GM12878 (cell line): ENCODE results near the gene TMEM109. TPM values are rescaled to one million over a fixed set of nuclear protein-coding genes. Genes with fewer than 3 reads are reported as not detected.
A peak's percentile ranks its signal among the peaks of the same experiment; 100 is the strongest.

Experiments
- ATAC-seq: fragments of 200-7000 bp; cut with Tn5 transposase; 3 replicates; pipeline ENCODE4 v1.9.1; 2020; ENCODE audit warnings: mild to moderate bottlenecking, moderate library complexity
- BruUV-seq: library from RNA; stranded (reverse); fragments of 400-500 nt; replicated peaks from 2 replicates; lab custom pipeline; 2021; lab: Mats Ljungman, UMichigan
- CTCF ChIA-PET: fragments of 300-600 bp; sonication (Branson Sonifier 250); formaldehyde crosslinking; extraction: SDS; loops from one replicate; lab custom pipeline; 2021; ENCODE audit warnings: inconsistent platforms; lab: Yijun Ruan, JAX
- POLR2A ChIA-PET: fragments of 350-600 bp; formaldehyde crosslinking; extraction: SDS; loops from one replicate; lab custom pipeline; 2021; ENCODE audit warnings: inconsistent platforms; lab: Charles Lee
- RAD21 ChIA-PET: fragments of 300-600 bp; sonication (Branson Sonifier 250); formaldehyde crosslinking; loops from one replicate; lab custom pipeline; 2023; ENCODE audit warnings: antibody characterized with exemption; ENCODE audit not compliant: unreplicated experiment; lab: Charles Lee
- SMC1A ChIA-PET: fragments of 300-600 bp; sonication (Branson Sonifier 250); formaldehyde crosslinking; loops from one replicate; lab custom pipeline; 2023; ENCODE audit not compliant: unreplicated experiment, uncharacterized antibody; lab: Charles Lee
- DNase-seq: peaks from one replicate; pipeline ENCODE4 v3.0.0-alpha.2; 2011; ENCODE audit warnings: low read depth, low spot score
- FAIRE-seq: peaks from 3 replicates; lab custom pipeline; 2011; peaks lifted over from hg19 to GRCh38; lab: Jason Lieb, UNC
- H2AFZ ChIP-seq: 2 replicates; pipeline ENCODE4 v1.6.0; 2011; ENCODE audit warnings: low read depth, low read length, control low read depth; ENCODE audit not compliant: control insufficient read depth
- H3K27ac ChIP-seq: 2 replicates; pipeline ENCODE4 v1.5.1; 2011; ENCODE audit warnings: control low read depth; ENCODE audit not compliant: control insufficient read depth, insufficient read depth
- H3K27me3 ChIP-seq, 2 experiments: replicated peaks in 1 of 2; 2 replicates each; pipeline versions ENCODE4 v1.6.0 to v1.6.1; 2011; ENCODE audit warnings: low read length in 1 of 2; ENCODE audit not compliant: control insufficient read depth in 2 of 2, insufficient read depth in 2 of 2
- H3K36me3 ChIP-seq, 2 experiments: 2 replicates each; pipeline ENCODE4 v1.5.1; 2011; ENCODE audit warnings: low read length in 1 of 2; ENCODE audit not compliant: control insufficient read depth in 2 of 2, insufficient read depth in 2 of 2
- H3K4me1 ChIP-seq: 2 replicates; pipeline ENCODE4 v1.6.1; 2011; ENCODE audit warnings: mild to moderate bottlenecking, low read length, moderate library complexity, mixed read lengths; ENCODE audit not compliant: control insufficient read depth, insufficient read depth
- H3K4me2 ChIP-seq: 2 replicates; pipeline ENCODE4 v1.6.0; 2011; ENCODE audit warnings: control low read depth; ENCODE audit not compliant: control insufficient read depth, insufficient read depth
- H3K4me3 ChIP-seq: fragments of 200-600 bp; sonication (generic); 2 replicates; pipeline ENCODE4 v1.5.1; 2016
- H3K79me2 ChIP-seq: 2 replicates; pipeline ENCODE4 v1.6.0; 2011; ENCODE audit warnings: low read length; ENCODE audit not compliant: control insufficient read depth, insufficient read depth
- H3K9ac ChIP-seq: 2 replicates; pipeline ENCODE4 v1.8.0; 2011; ENCODE audit warnings: low read length, control low read depth, mixed read lengths; ENCODE audit not compliant: control insufficient read depth, insufficient read depth
- H3K9me3 ChIP-seq: replicated peaks from 3 replicates; pipeline ENCODE4 v1.5.1; 2011; ENCODE audit warnings: mild to moderate bottlenecking, low read length; ENCODE audit not compliant: control insufficient read depth, insufficient read depth
- H4K20me1 ChIP-seq: 2 replicates; pipeline ENCODE4 v1.6.0; 2011; ENCODE audit not compliant: control insufficient read depth, insufficient read depth
- EED ChIP-seq: sonication (generic); IDR thresholded peaks from 2 replicates; pipeline ENCODE4 v1.6.1; 2016; ENCODE audit warnings: antibody characterized with exemption, low read depth
- FOXK2 ChIP-seq: fragments of 450-650 bp; IDR thresholded peaks from 2 replicates; pipeline ENCODE4 v1.6.1; 2017; ENCODE audit warnings: mild to moderate bottlenecking, moderate library complexity
- IKZF2 ChIP-seq, 2 experiments: fragments of 450-650 bp; IDR thresholded peaks; 2 replicates each; pipeline ENCODE4 v1.6.1; 2017; ENCODE audit warnings: mild to moderate bottlenecking in 2 of 2, moderate library complexity in 2 of 2
- MXI1 ChIP-seq: fragments of 150-350 bp; IDR thresholded peaks from 2 replicates; pipeline ENCODE4 v1.6.1; 2011; ENCODE audit warnings: low read depth, mild to moderate bottlenecking, inconsistent platforms, low read length, improper control_type of control experiment
- NR2F1 ChIP-seq: fragments of 450-650 bp; conservative IDR thresholded peaks from 2 replicates; pipeline ENCODE4 v1.6.1; 2017; ENCODE audit warnings: mild to moderate bottlenecking
- PAX5 ChIP-seq: IDR thresholded peaks from 2 replicates; pipeline ENCODE4 v1.6.1; 2011; ENCODE audit warnings: low read depth, low read length, borderline replicate concordance
- POLR2AphosphoS2 ChIP-seq: IDR thresholded peaks from 2 replicates; pipeline ENCODE4 v1.6.1; 2011; ENCODE audit warnings: low read depth, mild to moderate bottlenecking, low read length, improper control_type of control experiment, moderate library complexity
- RBBP5 ChIP-seq: fragments of 200-600 bp; sonication (generic); conservative IDR thresholded peaks from 2 replicates; pipeline ENCODE4 v1.6.1; 2016
- SKIL ChIP-seq: fragments of 450-650 bp; IDR thresholded peaks from 2 replicates; pipeline ENCODE4 v1.6.1; 2017; ENCODE audit warnings: mild to moderate bottlenecking, low read depth, inconsistent platforms; ENCODE audit not compliant: poor library complexity, severe bottlenecking
- SREBF2 ChIP-seq: IDR thresholded peaks from 2 replicates; pipeline ENCODE4 v1.6.1; 2012; ENCODE audit warnings: mild to moderate bottlenecking, low read length
- WGBS: methylation state at CpG from one replicate; pipeline ENCODE4 v1.1.6; 2016; ENCODE audit warnings: low lambda C conversion rate; ENCODE audit not compliant: insufficient replicate concordance, insufficient coverage; ENCODE audit errors: missing lambda C conversion rate; 5-methylcytosine and 5-hydroxymethylcytosine counted together
- in situ Hi-C: fragments of 300-500 bp; cut with MboI; formaldehyde crosslinking; loops from 9 replicates; pipeline ENCODE4 v1.14.3; 2018; ENCODE audit warnings: mixed read lengths
- intact Hi-C: fragments of 100-400 bp; cut with micrococcal nuclease; formaldehyde crosslinking; loops from one replicate; pipeline ENCODE4 v1.14.2; 2022; ENCODE audit not compliant: unreplicated experiment
- polyA plus RNA-seq, 11 experiments: library from polyadenylated mRNA; depleted of rRNA in 4 of 11; unstranded in 6 of 11; stranded (reverse) in 5 of 11; fragments of >200 nt; fragmentation: Nextera tagmentation in 4 of 11; fragmentation: Illumina TruSeq in 1 of 11; extraction: Ambion mirVana in 4 of 11; extraction: Trizol in 1 of 11; gene quantifications; 1 replicate in 1 of 11; 2 replicates in 10 of 11; pipeline versions ENCODE4 v1.2.1 to v1.2.3, GENCODE V29; 2011 to 2016; ENCODE audit warnings: inconsistent platforms in 2 of 11, missing spikeins in 2 of 11, low read depth in 1 of 11
- total RNA-seq, 4 experiments: library from RNA; depleted of rRNA in 3 of 4; stranded (reverse); fragments of >200 nt in 3 of 4; fragmentation: Illumina TruSeq in 1 of 4; extraction: Trizol in 1 of 4; gene quantifications; 2 replicates each; pipeline versions ENCODE4 v1.2.1 to v1.2.3, GENCODE V29; 2013 to 2021
- TF ChIP-seq, protein P1 (sequence below): fragments of 450-650 bp; IDR thresholded peaks from 2 replicates; pipeline ENCODE4 v1.6.1; 2017; ENCODE audit warnings: low read depth, mild to moderate bottlenecking, moderate library complexity
- TF ChIP-seq, protein P2 (sequence below): fragments of 150-350 bp; IDR thresholded peaks from 2 replicates; pipeline ENCODE4 v1.6.1; 2016; ENCODE audit warnings: low read depth, low read length

The TMEM109 gene
- total and polyA plus RNA-seq, 10 of the 15 experiments (the other 5 are each of a cell fraction or from before 2014, with no cell fraction given) = 21.9 to 199 (median 85.2) TPM

DNA sequence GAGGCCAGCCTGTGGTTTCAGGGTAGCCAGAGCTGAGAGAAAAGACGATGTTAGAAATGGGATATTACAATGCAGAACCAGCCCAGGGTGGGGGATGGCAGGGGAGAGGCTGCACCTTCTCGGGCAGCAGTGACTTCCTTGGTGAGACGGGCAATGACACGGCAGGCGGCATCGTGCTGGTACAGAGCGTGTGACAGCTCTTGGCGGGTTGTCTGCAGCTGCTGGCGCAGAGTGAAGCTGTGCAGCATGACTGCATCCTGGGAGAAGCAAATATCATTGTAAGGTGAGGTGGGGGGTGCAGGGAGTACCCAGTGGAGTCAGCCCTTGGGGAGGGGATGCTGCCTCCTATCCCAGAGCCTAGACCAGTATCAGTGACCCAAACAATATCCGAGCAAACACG, 11.3 kb upstream of the TMEM109 start (continued):
- TF ChIP-seq, protein P1, sequence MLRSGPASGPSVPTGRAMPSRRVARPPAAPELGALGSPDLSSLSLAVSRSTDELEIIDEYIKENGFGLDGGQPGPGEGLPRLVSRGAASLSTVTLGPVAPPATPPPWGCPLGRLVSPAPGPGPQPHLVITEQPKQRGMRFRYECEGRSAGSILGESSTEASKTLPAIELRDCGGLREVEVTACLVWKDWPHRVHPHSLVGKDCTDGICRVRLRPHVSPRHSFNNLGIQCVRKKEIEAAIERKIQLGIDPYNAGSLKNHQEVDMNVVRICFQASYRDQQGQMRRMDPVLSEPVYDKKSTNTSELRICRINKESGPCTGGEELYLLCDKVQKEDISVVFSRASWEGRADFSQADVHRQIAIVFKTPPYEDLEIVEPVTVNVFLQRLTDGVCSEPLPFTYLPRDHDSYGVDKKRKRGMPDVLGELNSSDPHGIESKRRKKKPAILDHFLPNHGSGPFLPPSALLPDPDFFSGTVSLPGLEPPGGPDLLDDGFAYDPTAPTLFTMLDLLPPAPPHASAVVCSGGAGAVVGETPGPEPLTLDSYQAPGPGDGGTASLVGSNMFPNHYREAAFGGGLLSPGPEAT = no peak
- TF ChIP-seq POLR2AphosphoS2 (no peak), EED (no peak), NR2F1 (no peak), SREBF2 (no peak)
- TF ChIP-seq, protein P2, sequence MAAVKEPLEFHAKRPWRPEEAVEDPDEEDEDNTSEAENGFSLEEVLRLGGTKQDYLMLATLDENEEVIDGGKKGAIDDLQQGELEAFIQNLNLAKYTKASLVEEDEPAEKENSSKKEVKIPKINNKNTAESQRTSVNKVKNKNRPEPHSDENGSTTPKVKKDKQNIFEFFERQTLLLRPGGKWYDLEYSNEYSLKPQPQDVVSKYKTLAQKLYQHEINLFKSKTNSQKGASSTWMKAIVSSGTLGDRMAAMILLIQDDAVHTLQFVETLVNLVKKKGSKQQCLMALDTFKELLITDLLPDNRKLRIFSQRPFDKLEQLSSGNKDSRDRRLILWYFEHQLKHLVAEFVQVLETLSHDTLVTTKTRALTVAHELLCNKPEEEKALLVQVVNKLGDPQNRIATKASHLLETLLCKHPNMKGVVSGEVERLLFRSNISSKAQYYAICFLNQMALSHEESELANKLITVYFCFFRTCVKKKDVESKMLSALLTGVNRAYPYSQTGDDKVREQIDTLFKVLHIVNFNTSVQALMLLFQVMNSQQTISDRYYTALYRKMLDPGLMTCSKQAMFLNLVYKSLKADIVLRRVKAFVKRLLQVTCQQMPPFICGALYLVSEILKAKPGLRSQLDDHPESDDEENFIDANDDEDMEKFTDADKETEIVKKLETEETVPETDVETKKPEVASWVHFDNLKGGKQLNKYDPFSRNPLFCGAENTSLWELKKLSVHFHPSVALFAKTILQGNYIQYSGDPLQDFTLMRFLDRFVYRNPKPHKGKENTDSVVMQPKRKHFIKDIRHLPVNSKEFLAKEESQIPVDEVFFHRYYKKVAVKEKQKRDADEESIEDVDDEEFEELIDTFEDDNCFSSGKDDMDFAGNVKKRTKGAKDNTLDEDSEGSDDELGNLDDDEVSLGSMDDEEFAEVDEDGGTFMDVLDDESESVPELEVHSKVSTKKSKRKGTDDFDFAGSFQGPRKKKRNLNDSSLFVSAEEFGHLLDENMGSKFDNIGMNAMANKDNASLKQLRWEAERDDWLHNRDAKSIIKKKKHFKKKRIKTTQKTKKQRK = no peak

GRCh38 chr11:60905047-60905446, 8.9 kb upstream of the TMEM109 start:
- BruUV-seq = TSS peak; percentile 65
- RAD21 ChIA-PET = interaction anchor here (1.0 to 3.8 kb wide), 6 partner anchors 9 to 142 kb away, joined by 3 to 18 read pairs (median 6); partner anchors contain the start of gene TMEM109
- Histone ChIP-seq H3K27ac (peak overlapping the region; percentile 89), H3K4me3 (peak overlapping the region; percentile 86), H3K9ac (peak overlapping the region; percentile 93), H3K4me1 (peaks cover 26% of the 10 kb centered on the region), H3K79me2 (peaks cover 34% of the 10 kb centered on the region), H3K4me2 (peak overlapping the region; percentile 100), H3K36me3 (peaks cover 15 to 21% of the 10 kb centered on the region in 2 experiments; a peak in 3 of 4 replicates), H4K20me1 (peaks cover 8% of the 10 kb centered on the region), H3K9me3 (peaks cover 8% of the 10 kb centered on the region), H3K27me3 (no peaks in the 10 kb centered on the region), H2AFZ (no peak overlapping the region)
- ATAC-seq (no peak), DNase-seq (no peak), FAIRE-seq (peak; percentile 72)
- WGBS = 50% methylated on average over 6 of the region's 6 CpGs
- in situ Hi-C loops = no loop called here
- SMC1A ChIA-PET = interaction anchor here (0.6 to 8.0 kb wide), 10 partner anchors 9 to 282 kb away, joined by 3 to 57 read pairs (median 3); partner anchors contain the start of gene TMEM109
- POLR2A ChIA-PET = interaction anchor here (0.9 to 1.8 kb wide), 5 partner anchors 9 to 165 kb away, joined by 3 to 10 read pairs (median 5); partner anchors contain the start of gene TMEM109
- TF ChIP-seq SKIL (no peak), PAX5 (no peak), MXI1 (0 out of 2 replicates have a peak, but pooled peaks have one; percentile 16), IKZF2 (IDR thresholded peaks at IDR 0.05) (0 out of 4 replicates have a peak, but pooled peaks of 1 of the 2 experiments have one; percentile 14), RBBP5 (no peak), FOXK2 (no peak)
- CTCF ChIA-PET = interaction anchor here (0.7 to 11.5 kb wide), 17 partner anchors 8 to 480 kb away, joined by 3 to 135 read pairs (median 4); partner anchors contain the start of gene TMEM109
- intact Hi-C loops = loop anchor here (5.0 kb wide), 1 partner anchor 143 kb away; no protein-coding TSS in a partner anchor
